ENCODE results near the gene GRIN1. TPM values are rescaled to one million over a fixed set of nuclear protein-coding genes. Genes with fewer than 3 reads are reported as not detected.
A peak's percentile ranks its signal among the peaks of the same experiment; 100 is the strongest.

The GRIN1 gene
- total and polyA plus RNA-seq, 2 of the 13 experiments (the other 11 are each of a cell fraction or from before 2014, with no cell fraction given), result 0.13 TPM; not detected in 1

GRCh38 chr9:137200311-137201204 is 61.6 kb downstream of the GRIN1 start, which contains the start of gene TPRN (continued):
- no peak for TF ChIP-seq SMAD1 (CRISPR knock-in tag; IDR thresholded peaks at IDR 0.05; ENCODE audit: borderline replicate concordance, low read depth)
- peak; percentile 65 for TF ChIP-seq BCL6 (CRISPR knock-in tag; IDR thresholded peaks at IDR 0.05)
- no peak for TF ChIP-seq ARHGAP35 (CRISPR knock-in tag; IDR thresholded peaks at IDR 0.05; ENCODE audit: borderline replicate concordance)
- TF ChIP-seq ZBTB39 (CRISPR knock-in tag; IDR thresholded peaks at IDR 0.05), result no peak
- peak; percentile 64 for TF ChIP-seq ZNF281 (CRISPR knock-in tag; IDR thresholded peaks at IDR 0.05; ENCODE audit: borderline replicate concordance)
- 0 out of 2 replicates have a peak, but pooled peaks have one; percentile 59 for TF ChIP-seq ZNF749 (CRISPR knock-in tag; IDR thresholded peaks at IDR 0.05; ENCODE audit: borderline replicate concordance)
- no peak for TF ChIP-seq SETDB1 (CRISPR knock-in tag; IDR thresholded peaks at IDR 0.05; ENCODE audit: borderline replicate concordance)
- no peak for TF ChIP-seq MEIS1 (CRISPR knock-in tag; IDR thresholded peaks at IDR 0.05; ENCODE audit: borderline replicate concordance)
- TF ChIP-seq ZNF670 (CRISPR knock-in tag; IDR thresholded peaks at IDR 0.05; ENCODE audit: borderline replicate concordance), result peak; percentile 66; the same call in 1 of the 2 replicates
- TF ChIP-seq ZFP36L2 (CRISPR knock-in tag; IDR thresholded peaks at IDR 0.05), result no peak
- TF ChIP-seq ZNF496 (CRISPR knock-in tag; IDR thresholded peaks at IDR 0.05; ENCODE audit: insufficient replicate concordance), result no peak
- TF ChIP-seq E2F2 (CRISPR knock-in tag; IDR thresholded peaks at IDR 0.05; ENCODE audit: borderline replicate concordance), result 0 out of 2 replicates have a peak, but pooled peaks have one; percentile 38
- peak; percentile 64; the same call in 1 of the 2 replicates for TF ChIP-seq KMT2B (CRISPR knock-in tag; IDR thresholded peaks at IDR 0.05)
- peak; percentile 88; the same call in 1 of the 2 replicates for TF ChIP-seq HMGXB3 (CRISPR knock-in tag; IDR thresholded peaks at IDR 0.05; ENCODE audit: borderline replicate concordance)
- TF ChIP-seq ZMAT5 (CRISPR knock-in tag; IDR thresholded peaks at IDR 0.05; ENCODE audit: borderline replicate concordance, low read depth), result no peak

Data from HepG2 (cell line).